OCI-LY7 (cell line): ENCODE results near the gene TEX44. TPM values are rescaled to one million over a fixed set of nuclear protein-coding genes. Genes with fewer than 3 reads are reported as not detected.

Experiments
- BruUV-seq: library from RNA; stranded (reverse); fragments of 400-500 nt; replicated peaks from 2 replicates; lab custom pipeline; 2021; lab: Mats Ljungman, UMichigan
- CTCF ChIA-PET: fragments of 300-600 bp; sonication (Branson Sonifier 250); formaldehyde crosslinking; loops from one replicate; lab custom pipeline; 2022; ENCODE audit warnings: antibody characterized with exemption; ENCODE audit not compliant: unreplicated experiment; lab: Charles Lee
- POLR2A ChIA-PET: fragments of 300-600 bp; sonication (Branson Sonifier 250); formaldehyde crosslinking; loops from one replicate; lab custom pipeline; 2022; ENCODE audit warnings: antibody characterized with exemption; lab: Charles Lee
- DNase-seq: peaks from one replicate; pipeline ENCODE4 v3.0.0-alpha.2; 2015; ENCODE audit warnings: low spot score
- H2AFZ ChIP-seq: fragments of 200-600 bp; sonication (generic), shearing (Covaris generic); 2 replicates; pipeline ENCODE4 v1.6.1; 2014; ENCODE audit warnings: mild to moderate bottlenecking, antibody characterized with exemption, low read length, moderate library complexity
- H3K27ac ChIP-seq: fragments of 200-600 bp; sonication (generic); 2 replicates; pipeline ENCODE4 v1.5.1; 2014; ENCODE audit warnings: mixed run types, low read depth, mild to moderate bottlenecking, moderate library complexity, low read length, inconsistent platforms; ENCODE audit not compliant: poor library complexity, severe bottlenecking
- H3K36me3 ChIP-seq: fragments of 200-600 bp; sonication (generic); 2 replicates; pipeline ENCODE4 v1.6.1; 2014; ENCODE audit warnings: mild to moderate bottlenecking, antibody characterized with exemption, low read length, moderate library complexity, mixed read lengths; ENCODE audit not compliant: insufficient read depth
- H3K4me1 ChIP-seq: fragments of 200-600 bp; sonication (generic); 2 replicates; pipeline ENCODE4 v1.5.1; 2014; ENCODE audit warnings: mild to moderate bottlenecking, low read length; ENCODE audit not compliant: insufficient read depth, poor library complexity, severe bottlenecking
- H3K4me2 ChIP-seq: fragments of 200-600 bp; sonication (generic); 2 replicates; pipeline ENCODE4 v1.6.1; 2014; ENCODE audit warnings: mild to moderate bottlenecking, low read length
- H3K4me3 ChIP-seq: fragments of 200-600 bp; sonication (generic); 2 replicates; pipeline ENCODE4 v1.5.1; 2014; ENCODE audit warnings: mild to moderate bottlenecking, low read depth, low read length; ENCODE audit not compliant: poor library complexity, severe bottlenecking
- H3K79me2 ChIP-seq: fragments of 200-600 bp; sonication (generic); 2 replicates; pipeline ENCODE4 v1.6.1; 2016; ENCODE audit warnings: low read depth, mild to moderate bottlenecking, low read length, moderate library complexity, mixed read lengths; ENCODE audit not compliant: insufficient read depth
- H3K9me2 ChIP-seq: fragments of 200-600 bp; sonication (generic); 2 replicates; pipeline ENCODE4 v1.6.1; 2016; ENCODE audit warnings: mild to moderate bottlenecking, low read length, mixed read lengths; ENCODE audit not compliant: insufficient read depth
- H3K9me3 ChIP-seq: fragments of 200-600 bp; sonication (generic); 2 replicates; pipeline ENCODE4 v1.6.1; 2014; ENCODE audit warnings: mild to moderate bottlenecking, mixed run types, low read length, mixed read lengths
- H4K20me1 ChIP-seq: fragments of 200-600 bp; sonication (generic); 2 replicates; pipeline ENCODE4 v1.6.1; 2014; ENCODE audit warnings: mild to moderate bottlenecking, antibody characterized with exemption, low read length, moderate library complexity, mixed read lengths; ENCODE audit not compliant: insufficient read depth
- EZH2phosphoT487 ChIP-seq: fragments of 200-600 bp; sonication (generic); IDR thresholded peaks from 2 replicates; pipeline ENCODE4 v1.6.1; 2018; ENCODE audit warnings: low read depth, borderline replicate concordance, mild to moderate bottlenecking, mixed run types, antibody characterized with exemption, low read length, moderate library complexity, mixed read lengths
- intact Hi-C: fragments of 100-400 bp; cut with micrococcal nuclease; formaldehyde crosslinking; loops from one replicate; pipeline ENCODE4 v1.10.0; 2022; ENCODE audit not compliant: unreplicated experiment
- total RNA-seq, 2 experiments: library from RNA; depleted of rRNA in 1 of 2; stranded (reverse); fragments of >200 nt in 1 of 2; shearing (Covaris generic) in 1 of 2; gene quantifications; 2 replicates each; pipeline ENCODE4 v1.2.3, GENCODE V29; 2014 to 2022
- TF ChIP-seq, protein P1 (sequence below): fragments of 200-600 bp; sonication (generic); conservative IDR thresholded peaks from 2 replicates; pipeline ENCODE4 v1.5.1; 2014; ENCODE audit warnings: mild to moderate bottlenecking, antibody characterized with exemption, low read length, moderate library complexity, mixed read lengths

TEX44 gene
- total RNA-seq, 2 experiments from 2014 or later: not detected

DNA sequence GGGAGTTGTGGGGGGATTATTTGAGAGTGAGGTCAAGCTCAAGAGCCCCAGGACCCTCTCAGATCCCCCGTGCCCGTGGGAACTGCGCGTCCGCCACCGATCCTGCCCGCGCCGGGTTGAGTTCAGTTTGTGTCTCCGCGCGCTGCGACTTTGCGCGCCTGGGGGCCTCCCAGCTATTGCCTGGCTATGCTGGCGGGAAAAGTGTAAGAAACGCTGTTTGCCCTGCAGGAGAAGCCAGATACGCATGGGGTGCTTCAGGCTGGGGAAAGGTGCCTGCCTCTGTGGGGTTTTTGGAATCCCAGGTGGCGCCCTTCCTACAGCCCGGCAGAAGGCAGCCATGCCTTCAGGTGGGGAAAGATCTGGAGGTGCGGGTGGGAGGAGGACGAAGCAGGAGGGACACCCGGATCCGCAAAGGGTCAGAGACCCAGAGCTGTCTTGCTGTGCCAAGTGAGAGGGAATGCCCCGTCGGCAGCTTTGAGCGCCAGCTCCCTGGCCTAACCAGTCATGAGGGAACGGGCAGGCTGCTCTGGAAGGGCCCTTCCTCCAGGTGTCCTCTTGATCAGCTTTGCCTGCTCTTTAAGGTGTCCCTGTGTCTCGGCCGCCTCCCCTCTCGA, 22.5 kb downstream of the TEX44 start:
- ChIA-PET CTCF (interaction anchor here (8.5 kb wide), 1 partner anchor 60 kb away, joined by 136 read pairs; no protein-coding TSS in a partner anchor), POLR2A (interaction anchor here (0.9 to 5.9 kb wide), 4 partner anchors 10 to 95 kb away, joined by 3 to 201 read pairs (median 4); no protein-coding TSS in a partner anchor)
- H3K4me3 ChIP-seq: peak overlapping the region; percentile 60
- no peaks in the 10 kb centered on the region for H3K36me3 ChIP-seq
- no peaks in the 10 kb centered on the region for H3K79me2 ChIP-seq
- TF ChIP-seq EZH2phosphoT487: no peak
- TF ChIP-seq, protein P1, sequence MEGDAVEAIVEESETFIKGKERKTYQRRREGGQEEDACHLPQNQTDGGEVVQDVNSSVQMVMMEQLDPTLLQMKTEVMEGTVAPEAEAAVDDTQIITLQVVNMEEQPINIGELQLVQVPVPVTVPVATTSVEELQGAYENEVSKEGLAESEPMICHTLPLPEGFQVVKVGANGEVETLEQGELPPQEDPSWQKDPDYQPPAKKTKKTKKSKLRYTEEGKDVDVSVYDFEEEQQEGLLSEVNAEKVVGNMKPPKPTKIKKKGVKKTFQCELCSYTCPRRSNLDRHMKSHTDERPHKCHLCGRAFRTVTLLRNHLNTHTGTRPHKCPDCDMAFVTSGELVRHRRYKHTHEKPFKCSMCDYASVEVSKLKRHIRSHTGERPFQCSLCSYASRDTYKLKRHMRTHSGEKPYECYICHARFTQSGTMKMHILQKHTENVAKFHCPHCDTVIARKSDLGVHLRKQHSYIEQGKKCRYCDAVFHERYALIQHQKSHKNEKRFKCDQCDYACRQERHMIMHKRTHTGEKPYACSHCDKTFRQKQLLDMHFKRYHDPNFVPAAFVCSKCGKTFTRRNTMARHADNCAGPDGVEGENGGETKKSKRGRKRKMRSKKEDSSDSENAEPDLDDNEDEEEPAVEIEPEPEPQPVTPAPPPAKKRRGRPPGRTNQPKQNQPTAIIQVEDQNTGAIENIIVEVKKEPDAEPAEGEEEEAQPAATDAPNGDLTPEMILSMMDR: peak; percentile 35; the same call in 1 of the 2 replicates
- intact Hi-C loops: no loop called here
- H4K20me1 ChIP-seq: no peaks in the 10 kb centered on the region
- DNase-seq: peak; percentile 27
- BruUV-seq: no TSS peak
- H3K27ac ChIP-seq: peak overlapping the region; percentile 99
- peaks cover 75% of the 10 kb centered on the region for H3K4me1 ChIP-seq
- H2AFZ ChIP-seq: no peak overlapping the region; the same call in 1 of the 2 replicates
- H3K9me3 ChIP-seq: no peaks in the 10 kb centered on the region
- peak overlapping the region; percentile 94 for H3K4me2 ChIP-seq
- H3K9me2 ChIP-seq: no peaks in the 10 kb centered on the region

DNA sequence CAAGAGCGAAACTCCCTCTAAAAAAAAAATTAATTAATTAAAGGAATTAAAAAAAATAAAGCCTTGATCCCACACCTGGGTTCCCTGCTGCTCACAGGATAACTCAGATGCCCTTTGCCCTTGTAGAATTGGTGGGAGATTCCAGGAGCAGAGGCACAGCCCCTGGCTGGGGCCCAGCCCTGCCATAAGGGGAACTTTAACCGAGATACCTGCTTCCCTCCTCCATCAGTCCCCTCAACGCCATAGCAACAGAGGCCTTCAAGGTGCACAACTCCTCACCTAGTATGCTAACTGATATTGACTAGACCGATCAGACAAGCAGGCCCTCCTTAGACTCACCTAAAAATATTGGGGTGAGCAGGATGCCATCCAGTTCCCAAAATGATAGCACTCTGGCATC, 23.6 kb downstream of the TEX44 start:
- no peak overlapping the region for H3K4me2 ChIP-seq
- POLR2A ChIA-PET: interaction anchor here (5.9 kb wide), 1 partner anchor 58 kb away, joined by 201 read pairs; no protein-coding TSS in a partner anchor
- CTCF ChIA-PET: interaction anchor here (8.5 kb wide), 1 partner anchor 59 kb away, joined by 136 read pairs; no protein-coding TSS in a partner anchor
- H3K36me3 ChIP-seq: no peaks in the 10 kb centered on the region
- no peak for DNase-seq
- H3K27ac ChIP-seq: no peak overlapping the region
- no peak for TF ChIP-seq EZH2phosphoT487
- TF ChIP-seq, protein P1: no peak
- intact Hi-C loops: no loop called here
- H3K4me1 ChIP-seq: peaks cover 64% of the 10 kb centered on the region
- no peaks in the 10 kb centered on the region for H4K20me1 ChIP-seq
- H3K79me2 ChIP-seq: no peaks in the 10 kb centered on the region
- BruUV-seq: no TSS peak
- no peaks in the 10 kb centered on the region for H3K9me2 ChIP-seq
- no peaks in the 10 kb centered on the region for H3K9me3 ChIP-seq
- no peak overlapping the region; the same call in 1 of the 2 replicates for H2AFZ ChIP-seq
- no peak overlapping the region for H3K4me3 ChIP-seq
